ENCODE measurements around the gene SLC8A2. TPM values are rescaled to one million over a fixed set of nuclear protein-coding genes. Genes with fewer than 3 reads are reported as not detected.

Gene SLC8A2
- total RNA-seq, 1 donor from 2014 or later, result 0.23 TPM

DNA sequence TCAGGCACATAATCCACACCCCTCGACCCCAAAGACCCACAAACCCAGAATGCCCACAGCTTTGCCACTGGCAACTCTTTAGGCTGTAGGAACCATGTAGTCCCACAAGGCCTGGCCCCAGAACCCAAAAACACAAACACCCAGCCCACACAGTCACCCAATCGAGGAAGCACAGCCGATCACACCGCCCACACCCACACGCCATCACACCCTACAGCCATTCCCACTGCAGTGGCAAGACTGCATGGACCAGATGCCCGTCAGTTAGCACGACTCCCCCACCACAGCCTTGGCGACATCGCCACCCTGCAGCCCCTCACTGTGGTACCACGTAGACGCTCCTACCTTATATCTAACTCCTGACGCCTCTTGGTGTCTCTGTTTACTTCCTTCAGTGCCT lies 28.4 kb downstream of the SLC8A2 start:
- Histone ChIP-seq H3K9me3 (no peaks in the 10 kb centered on the region), H3K36me3 (no peaks in the 10 kb centered on the region), H3K27me3 (peaks cover 77% of the 10 kb centered on the region), H3K27ac (no peak overlapping the region), H3K4me1 (peaks cover 19% of the 10 kb centered on the region), H3K4me3 (no peak overlapping the region)
- DNase-seq, result no peak
- TF ChIP-seq, protein P1, sequence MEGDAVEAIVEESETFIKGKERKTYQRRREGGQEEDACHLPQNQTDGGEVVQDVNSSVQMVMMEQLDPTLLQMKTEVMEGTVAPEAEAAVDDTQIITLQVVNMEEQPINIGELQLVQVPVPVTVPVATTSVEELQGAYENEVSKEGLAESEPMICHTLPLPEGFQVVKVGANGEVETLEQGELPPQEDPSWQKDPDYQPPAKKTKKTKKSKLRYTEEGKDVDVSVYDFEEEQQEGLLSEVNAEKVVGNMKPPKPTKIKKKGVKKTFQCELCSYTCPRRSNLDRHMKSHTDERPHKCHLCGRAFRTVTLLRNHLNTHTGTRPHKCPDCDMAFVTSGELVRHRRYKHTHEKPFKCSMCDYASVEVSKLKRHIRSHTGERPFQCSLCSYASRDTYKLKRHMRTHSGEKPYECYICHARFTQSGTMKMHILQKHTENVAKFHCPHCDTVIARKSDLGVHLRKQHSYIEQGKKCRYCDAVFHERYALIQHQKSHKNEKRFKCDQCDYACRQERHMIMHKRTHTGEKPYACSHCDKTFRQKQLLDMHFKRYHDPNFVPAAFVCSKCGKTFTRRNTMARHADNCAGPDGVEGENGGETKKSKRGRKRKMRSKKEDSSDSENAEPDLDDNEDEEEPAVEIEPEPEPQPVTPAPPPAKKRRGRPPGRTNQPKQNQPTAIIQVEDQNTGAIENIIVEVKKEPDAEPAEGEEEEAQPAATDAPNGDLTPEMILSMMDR (IDR thresholded peaks at IDR 0.05), result no peak
- no peak for ATAC-seq
- intact Hi-C loops (cut with DNase I), result no loop called here

DNA sequence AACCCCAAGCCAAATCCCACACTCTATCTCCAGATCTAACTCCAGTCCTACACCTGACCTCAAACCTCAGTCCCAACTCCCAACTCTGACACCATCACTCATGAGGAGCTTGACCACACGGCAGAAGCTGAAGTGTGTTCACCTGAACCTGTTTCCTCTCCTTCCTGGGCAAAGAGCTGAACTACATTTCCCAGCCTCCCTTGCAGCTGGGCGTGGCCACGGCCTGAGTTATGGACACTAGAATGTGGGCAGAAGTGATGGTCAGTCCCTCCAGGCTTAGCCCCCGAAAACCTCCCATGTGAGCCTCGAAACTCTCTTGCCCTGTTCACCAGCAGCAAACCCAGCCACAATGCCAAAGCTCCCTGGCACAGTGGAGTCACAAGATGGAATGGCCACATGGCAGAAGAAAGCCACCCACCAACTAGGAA lies 32.9 kb downstream of the SLC8A2 start:
- intact Hi-C loops (cut with DNase I), result loop anchor here (5.0 kb wide), 1 partner anchor 258 kb away; no protein-coding TSS in a partner anchor
- peaks cover 64% of the 10 kb centered on the region for H3K27me3 ChIP-seq
- no peaks in the 10 kb centered on the region for H3K9me3 ChIP-seq
- no peaks in the 10 kb centered on the region for H3K36me3 ChIP-seq
- TF ChIP-seq, protein P1 (IDR thresholded peaks at IDR 0.05), result no peak
- DNase-seq (no peak), ATAC-seq (no peak)
- no peak overlapping the region for H3K27ac ChIP-seq
- no peak overlapping the region for H3K4me3 ChIP-seq
- no peaks in the 10 kb centered on the region for H3K4me1 ChIP-seq

DNA sequence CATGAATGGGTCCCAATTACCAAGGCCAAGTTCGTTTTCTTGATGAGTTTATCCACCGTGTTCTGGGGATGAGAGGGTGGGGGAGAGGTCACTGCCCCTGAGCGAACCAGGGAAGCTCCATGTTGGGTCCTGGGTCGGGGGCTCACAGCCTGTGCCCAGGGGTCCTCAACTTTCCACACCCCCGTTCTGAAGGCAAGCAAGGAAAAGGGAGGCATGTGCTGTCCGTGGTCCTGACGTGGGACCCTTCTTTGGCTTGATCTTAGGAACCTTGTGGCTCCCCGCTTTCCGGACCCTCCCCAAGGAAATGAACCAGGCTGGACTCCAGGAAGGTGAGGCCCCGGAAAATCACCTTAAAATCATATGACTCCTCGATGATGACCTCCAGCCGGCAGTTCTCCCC lies 34.2 kb downstream of the SLC8A2 start:
- H3K27ac ChIP-seq, result no peak overlapping the region
- intact Hi-C loops (cut with DNase I), result loop anchor here (5.0 kb wide), 1 partner anchor 260 kb away; no protein-coding TSS in a partner anchor
- no peaks in the 10 kb centered on the region for H3K36me3 ChIP-seq
- no peak overlapping the region for H3K4me3 ChIP-seq
- H3K4me1 ChIP-seq, result no peaks in the 10 kb centered on the region
- ATAC-seq, result no peak
- no peaks in the 10 kb centered on the region for H3K9me3 ChIP-seq
- TF ChIP-seq, protein P1 (IDR thresholded peaks at IDR 0.05), result no peak
- no peak for DNase-seq
- peaks cover 62% of the 10 kb centered on the region for H3K27me3 ChIP-seq

DNA sequence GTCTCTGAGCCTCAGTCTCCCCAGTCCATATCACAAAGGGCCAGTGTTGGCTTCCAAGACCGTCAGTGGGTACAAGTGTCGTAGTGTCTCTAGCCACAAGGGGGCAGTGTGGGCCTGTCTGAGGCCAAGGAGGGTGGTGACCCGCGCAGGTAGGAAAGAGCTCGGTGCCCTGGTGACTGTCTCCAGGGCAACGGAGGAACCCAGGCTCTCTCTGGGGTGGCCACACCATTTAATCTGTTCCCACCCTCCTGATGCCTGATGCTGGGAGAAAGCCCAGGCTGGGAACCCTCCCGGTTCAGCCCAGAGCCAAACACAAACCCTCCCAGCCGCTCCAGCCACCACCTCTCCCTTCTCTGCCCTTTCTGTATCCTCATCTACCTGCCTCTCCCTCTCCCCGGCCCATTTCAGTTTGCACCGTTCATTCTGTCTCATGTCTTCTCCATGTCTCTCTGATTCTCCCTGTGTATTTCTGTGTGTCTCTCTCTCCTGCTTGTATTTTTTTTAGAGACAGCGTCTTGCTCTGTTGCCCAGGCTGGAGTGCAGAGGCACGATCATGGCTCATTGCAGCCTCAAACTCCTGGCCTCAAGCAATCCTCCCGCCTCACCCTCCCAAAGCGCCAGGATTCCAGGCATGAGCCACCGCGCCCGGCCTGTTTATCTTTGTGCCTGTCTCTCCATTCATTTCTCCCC lies 34.8 kb downstream of the SLC8A2 start:
- TF ChIP-seq, protein P1 (IDR thresholded peaks at IDR 0.05), result peak; percentile 87
- Histone ChIP-seq H3K27me3 (peaks cover 62% of the 10 kb centered on the region), H3K36me3 (no peaks in the 10 kb centered on the region), H3K27ac (no peak overlapping the region), H3K4me3 (no peak overlapping the region), H3K4me1 (no peaks in the 10 kb centered on the region), H3K9me3 (no peaks in the 10 kb centered on the region)
- ATAC-seq (peak; percentile 97), DNase-seq (peak; percentile 87)
- intact Hi-C loops (cut with DNase I), result loop anchor here (5.0 kb wide), 1 partner anchor 260 kb away; no protein-coding TSS in a partner anchor

DNA sequence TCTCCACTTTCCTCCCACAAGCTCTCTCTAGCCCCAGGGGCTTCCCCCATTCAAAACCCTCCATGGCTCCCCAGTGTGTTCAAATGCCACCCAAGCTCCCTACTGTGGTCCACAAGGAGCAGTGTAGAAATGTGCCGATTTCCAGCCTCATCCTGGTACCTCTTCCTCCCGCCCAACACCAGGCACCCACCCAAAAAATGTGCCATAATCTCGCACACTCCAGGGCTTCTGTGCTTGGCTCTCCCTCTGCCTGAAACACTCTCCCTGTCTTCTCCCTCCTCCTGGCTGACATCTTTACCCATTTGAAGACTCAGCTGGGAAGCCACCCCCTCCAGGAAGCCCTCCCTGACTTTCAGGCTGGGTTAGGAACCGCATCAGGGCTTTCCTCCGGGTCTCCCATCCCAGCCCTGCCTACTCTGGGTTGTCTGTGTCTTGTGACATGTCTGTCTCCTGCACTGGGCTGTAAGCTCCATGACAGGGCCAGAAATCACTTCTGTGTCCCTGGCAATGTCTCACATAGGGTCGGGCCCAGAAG lies 35.7 kb downstream of the SLC8A2 start:
- no peaks in the 10 kb centered on the region for H3K9me3 ChIP-seq
- intact Hi-C loops (cut with DNase I), result loop anchor here (5.0 kb wide), 1 partner anchor 261 kb away; no protein-coding TSS in a partner anchor
- ATAC-seq (no peak), DNase-seq (no peak)
- TF ChIP-seq, protein P1 (IDR thresholded peaks at IDR 0.05), result no peak
- H3K4me3 ChIP-seq, result no peak overlapping the region
- H3K27ac ChIP-seq, result no peak overlapping the region
- H3K36me3 ChIP-seq, result no peaks in the 10 kb centered on the region
- no peaks in the 10 kb centered on the region for H3K4me1 ChIP-seq
- H3K27me3 ChIP-seq, result peaks cover 64% of the 10 kb centered on the region

Measured in upper lobe of right lung (tissue), 1 donor.